Activated naive CD8-positive, alpha-beta T cell treated with anti-CD3 and anti-CD28 coated beads, Interleukin-2, amount 10 ng/mL, durations not matched to agents 7 days and 5 days (primary cell): Measurements from ENCODE around the gene HSPB7. TPM values are rescaled to one million over a fixed set of nuclear protein-coding genes. Genes with fewer than 3 reads are reported as not detected.

Source experiments
- ATAC-seq: fragments of 150-1000 bp; cut with Tn5 transposase; one replicate; pipeline ENCODE4 v1.10.0; 2021; ENCODE audit warnings: low read depth, moderate library complexity
- POLR2A ChIA-PET: fragments of 350-600 bp; sonication (Branson Sonifier 250); formaldehyde crosslinking; loops from one replicate; lab custom pipeline; 2021; ENCODE audit warnings: antibody characterized with exemption; lab: Charles Lee
- DNase-seq: peaks from one replicate; pipeline ENCODE4 v3.0.0; 2021
- H3K27ac Mint-ChIP-seq: one replicate; pipeline ENCODE4 v1.8.0; 2022; ENCODE audit warnings: mild to moderate bottlenecking, mixed read lengths
- H3K27me3 Mint-ChIP-seq: one replicate; pipeline ENCODE4 v1.8.0; 2022; ENCODE audit warnings: mild to moderate bottlenecking, moderate library complexity, mixed read lengths
- H3K36me3 Mint-ChIP-seq: one replicate; pipeline ENCODE4 v1.8.0; 2021; ENCODE audit warnings: mild to moderate bottlenecking, mixed read lengths
- H3K4me1 Mint-ChIP-seq: one replicate; pipeline ENCODE4 v1.8.0; 2021; ENCODE audit warnings: mixed read lengths
- H3K4me3 Mint-ChIP-seq: one replicate; pipeline ENCODE4 v1.8.0; 2022; ENCODE audit warnings: mild to moderate bottlenecking, moderate library complexity, mixed read lengths
- H3K9me3 Mint-ChIP-seq: one replicate; pipeline ENCODE4 v1.8.0; 2021; ENCODE audit warnings: mixed read lengths
- total RNA-seq, 2 experiments: library from RNA; stranded (reverse); gene quantifications; one replicate each; pipeline ENCODE4 v1.2.3, GENCODE V29; 2021

Gene HSPB7
- total RNA-seq, 2 experiments from 2014 or later, result not detected

GRCh38 chr1:15966081-15966955 lies 51.5 kb downstream of the HSPB7 start:
- peak; percentile 85 for ATAC-seq
- peaks cover 31% of the 10 kb centered on the region for H3K36me3 Mint-ChIP-seq
- POLR2A ChIA-PET, result interaction anchor here (0.6 to 1.7 kb wide), 2 partner anchors 9 to 130 kb away, joined by 3 to 13 read pairs; partner anchors contain the start of gene ZBTB17

DNA sequence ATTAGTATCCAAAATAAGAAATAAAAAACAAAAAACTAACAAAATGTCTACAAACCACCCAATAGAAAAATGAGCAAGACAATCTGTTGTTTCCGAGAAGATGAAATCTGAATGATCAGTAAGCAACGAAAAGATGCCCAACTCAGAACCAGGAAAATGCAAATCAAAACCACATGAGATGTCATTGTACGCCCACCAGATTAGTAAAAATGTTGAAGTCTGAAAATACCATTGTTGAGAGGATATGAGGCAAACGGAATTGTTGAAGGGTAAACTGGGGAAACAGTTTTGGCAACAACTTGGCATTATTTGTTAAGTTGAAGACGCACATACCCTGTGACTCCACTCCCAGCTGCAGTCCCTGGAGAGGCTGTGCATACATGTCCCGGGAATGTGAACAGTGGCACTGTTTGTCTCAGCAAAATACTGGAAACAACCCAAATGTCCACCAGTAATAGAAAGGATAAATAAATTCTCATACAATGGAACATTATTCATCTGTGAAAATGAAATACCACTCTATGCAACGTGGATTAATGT lies 52.5 kb downstream of the HSPB7 start:
- ATAC-seq (no peak), DNase-seq (no peak)
- POLR2A ChIA-PET, result interaction anchor here (0.6 to 1.7 kb wide), 2 partner anchors 10 to 129 kb away, joined by 3 to 13 read pairs; partner anchors contain the start of gene ZBTB17
- H3K4me3 Mint-ChIP-seq, result peak overlapping the region; percentile 77
- peaks cover 26% of the 10 kb centered on the region for H3K36me3 Mint-ChIP-seq
- peak overlapping the region; percentile 91 for H3K27ac Mint-ChIP-seq
- peaks cover 48% of the 10 kb centered on the region for H3K4me1 Mint-ChIP-seq
- H3K9me3 Mint-ChIP-seq, result peaks cover 1% of the 10 kb centered on the region
- no peaks in the 10 kb centered on the region for H3K27me3 Mint-ChIP-seq

More at GRCh38 chr1:15966081-15966955, 51.5 kb downstream of the HSPB7 start:
- no peaks in the 10 kb centered on the region for H3K27me3 Mint-ChIP-seq
- peak overlapping the region; percentile 77 for H3K4me3 Mint-ChIP-seq
- DNase-seq, result peak; percentile 56
- H3K27ac Mint-ChIP-seq, result peak overlapping the region; percentile 91
- H3K9me3 Mint-ChIP-seq, result peaks cover 1% of the 10 kb centered on the region
- H3K4me1 Mint-ChIP-seq, result peaks cover 46% of the 10 kb centered on the region

Other genes with a start within 250 kb of the HSPB7 start
- gene UQCRHL, start 210.4 kb downstream of the HSPB7 start, total RNA-seq, result 1 to 10 TPM; 1.8 to 1.9 TPM
- 10 to 100 TPM; 68.8 to 69.8 TPM for gene SPEN, start 170.3 kb downstream of the HSPB7 start, total RNA-seq
- 10 to 100 TPM; 46.4 to 47.6 TPM for gene ZBTB17, start 41.9 kb downstream of the HSPB7 start, total RNA-seq
- gene SRARP, start 13.8 kb downstream of the HSPB7 start, total RNA-seq, result not detected
- gene CLCNKA, start 4.0 kb upstream of the HSPB7 start, total RNA-seq, result not detected
- gene CLCNKB, start 25.7 kb upstream of the HSPB7 start, total RNA-seq, result not detected
- gene FAM131C, start 55.6 kb upstream of the HSPB7 start, total RNA-seq, result 1 to 10 TPM; 3.3 to 4.1 TPM
- not detected for gene EPHA2, start 138.0 kb upstream of the HSPB7 start, total RNA-seq
- 10 to 100 TPM in 1 of 2 experiments, 1 to 10 TPM in 1; 7.5 to 10.2 TPM for gene ARHGEF19, start 194.6 kb upstream of the HSPB7 start, total RNA-seq
- 1 to 10 TPM; 6.8 to 7.3 TPM for gene CPLANE2, start 219.1 kb upstream of the HSPB7 start, total RNA-seq